GM19035 (cell line): ENCODE results near the gene RBM44.
"Not testable (repeated sequence)": the region's sequence is repeated elsewhere in the genome, so short reads cannot be mapped to it uniquely, and the experiment has no call there.

Source experiments
- ATAC-seq: cut with Tn5 transposase; IDR thresholded peaks from one replicate; pipeline ENCODE4 v1.9.1; 2021; ENCODE audit not compliant: unreplicated experiment

Gene RBM44

DNA sequence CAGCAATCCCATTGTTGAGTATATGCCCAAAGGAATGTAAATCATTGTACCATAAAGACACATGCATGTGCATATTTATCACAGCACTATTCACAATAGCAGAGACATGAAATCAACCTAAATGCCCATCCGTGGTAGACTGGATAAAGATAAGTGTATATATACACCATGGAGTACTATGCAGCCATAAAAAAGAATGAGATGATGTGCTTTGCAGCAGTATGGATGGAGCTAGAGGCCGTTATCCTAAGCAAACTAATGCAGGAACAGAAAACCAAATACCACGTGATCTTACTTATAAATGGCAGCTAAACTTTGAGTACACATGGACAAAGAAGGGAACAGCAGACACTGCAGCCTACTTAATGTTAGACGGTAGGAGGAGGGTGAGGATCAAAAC lies 42.5 kb downstream of the RBM44 start:
- no peak for ATAC-seq

DNA sequence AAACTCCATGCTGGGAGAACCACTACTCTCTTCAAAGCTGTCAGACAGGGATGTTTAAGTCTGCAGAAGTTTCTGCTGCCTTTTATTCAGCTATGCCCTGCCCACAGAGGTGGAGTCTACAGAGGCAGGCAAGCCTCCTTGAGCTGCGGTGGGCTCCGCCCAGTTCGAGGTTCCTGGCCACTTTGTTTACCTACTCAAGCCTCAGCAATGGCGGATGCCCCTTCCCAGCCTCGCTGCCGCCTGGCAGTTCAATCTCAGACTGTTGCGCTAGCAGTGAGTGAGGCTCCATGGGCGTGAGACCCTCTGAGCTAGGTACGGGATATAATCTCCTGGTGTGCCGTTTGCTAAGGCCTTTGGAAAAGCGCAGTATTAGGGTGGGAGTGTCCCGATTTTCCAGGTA lies 50.4 kb downstream of the RBM44 start:
- ATAC-seq: not testable (repeated sequence)

DNA sequence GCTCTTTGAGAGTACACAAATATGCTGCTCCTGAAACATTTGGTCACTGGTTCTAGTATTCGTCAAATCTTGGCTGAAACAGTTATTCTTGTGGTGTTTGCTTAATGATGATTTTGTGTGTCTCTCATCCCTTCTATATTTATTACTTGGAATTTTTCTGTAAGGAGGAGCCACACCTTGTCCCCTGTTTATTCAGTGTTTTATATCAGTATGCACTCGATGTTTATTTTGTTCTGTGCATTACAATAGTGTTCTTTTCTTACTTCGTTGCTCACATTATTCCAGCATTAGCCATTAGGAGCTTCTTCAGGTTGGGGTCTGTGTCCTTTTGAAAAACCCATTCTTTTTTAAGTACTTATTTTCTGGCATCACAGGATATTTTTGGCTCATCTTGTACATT lies 55.7 kb downstream of the RBM44 start:
- ATAC-seq: no peak

DNA sequence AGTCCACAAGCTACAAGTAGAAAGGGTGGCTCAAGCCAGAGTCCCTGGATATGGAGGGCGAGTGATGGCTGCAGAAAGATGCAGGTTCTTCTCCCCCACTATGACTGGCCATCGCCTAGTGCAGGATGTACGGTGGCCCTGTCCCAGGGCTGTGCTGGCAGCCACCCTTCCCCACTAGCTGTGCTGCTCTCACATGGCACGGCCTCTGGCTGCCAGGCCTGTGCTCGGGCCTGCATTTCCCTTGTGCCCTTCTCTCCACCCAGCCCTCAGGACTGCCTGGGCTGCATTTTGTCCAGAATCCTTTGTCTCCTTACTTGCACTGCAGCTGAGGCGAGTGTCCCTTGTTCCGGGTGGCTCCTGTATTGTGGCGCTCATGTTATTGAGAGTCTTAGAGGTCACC lies 59.2 kb downstream of the RBM44 start:
- no peak for ATAC-seq

DNA sequence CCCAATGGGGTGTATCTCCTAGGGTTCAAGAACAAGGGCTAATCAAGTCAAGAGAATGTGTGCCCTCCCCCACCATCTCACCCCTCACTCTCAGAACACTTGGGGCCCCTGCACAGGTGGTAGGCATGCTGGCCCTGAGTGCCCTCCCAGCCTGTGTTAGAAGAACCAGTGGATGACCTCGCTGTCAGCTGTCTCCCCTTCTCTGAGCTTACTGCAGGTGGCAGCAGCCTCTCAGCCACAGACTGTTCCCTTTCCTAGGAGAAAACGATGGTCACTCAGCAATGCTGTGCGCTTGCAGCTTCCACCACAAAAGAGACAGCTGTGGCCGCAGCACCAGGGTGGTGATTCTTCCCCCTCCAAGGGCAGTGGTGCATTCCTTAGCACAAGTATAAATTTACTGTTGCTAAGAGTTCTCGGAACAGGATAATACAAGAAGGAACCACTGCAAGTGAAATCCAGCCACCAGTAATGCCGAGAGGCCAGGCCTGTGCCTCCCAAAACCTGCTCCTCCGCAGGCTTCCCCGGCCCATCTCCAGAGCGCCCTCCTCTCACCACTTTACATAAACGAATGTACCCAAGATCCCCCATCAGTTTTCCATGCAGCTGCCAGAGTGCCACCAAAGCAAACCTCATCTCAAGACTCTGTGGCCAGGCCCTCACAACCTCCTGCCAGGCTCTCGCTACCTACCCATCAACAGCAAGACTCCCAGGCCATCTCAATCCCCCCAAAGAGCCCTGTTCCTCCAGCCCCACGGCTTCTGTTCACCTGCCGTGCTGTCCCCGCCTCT lies 59.9 kb downstream of the RBM44 start:
- ATAC-seq: no peak

DNA sequence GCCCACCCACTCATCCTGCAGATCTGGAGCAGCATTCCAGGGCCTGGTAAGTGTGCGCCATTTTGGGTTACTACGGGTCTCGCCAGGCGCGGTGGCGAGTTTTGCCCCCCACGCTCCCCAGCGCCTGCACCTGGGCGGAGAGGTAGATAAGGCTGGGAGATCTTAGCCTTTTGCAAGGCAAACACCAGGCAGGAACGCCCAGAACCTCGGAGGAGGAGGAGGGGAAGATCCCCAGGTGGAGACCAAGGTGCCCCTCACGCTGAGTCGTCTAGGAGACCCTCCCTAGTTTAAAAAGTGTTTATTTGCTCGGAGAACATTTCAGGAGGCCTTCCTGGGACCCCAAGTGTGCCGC lies 60.5 kb downstream of the RBM44 start:
- ATAC-seq: no peak

DNA sequence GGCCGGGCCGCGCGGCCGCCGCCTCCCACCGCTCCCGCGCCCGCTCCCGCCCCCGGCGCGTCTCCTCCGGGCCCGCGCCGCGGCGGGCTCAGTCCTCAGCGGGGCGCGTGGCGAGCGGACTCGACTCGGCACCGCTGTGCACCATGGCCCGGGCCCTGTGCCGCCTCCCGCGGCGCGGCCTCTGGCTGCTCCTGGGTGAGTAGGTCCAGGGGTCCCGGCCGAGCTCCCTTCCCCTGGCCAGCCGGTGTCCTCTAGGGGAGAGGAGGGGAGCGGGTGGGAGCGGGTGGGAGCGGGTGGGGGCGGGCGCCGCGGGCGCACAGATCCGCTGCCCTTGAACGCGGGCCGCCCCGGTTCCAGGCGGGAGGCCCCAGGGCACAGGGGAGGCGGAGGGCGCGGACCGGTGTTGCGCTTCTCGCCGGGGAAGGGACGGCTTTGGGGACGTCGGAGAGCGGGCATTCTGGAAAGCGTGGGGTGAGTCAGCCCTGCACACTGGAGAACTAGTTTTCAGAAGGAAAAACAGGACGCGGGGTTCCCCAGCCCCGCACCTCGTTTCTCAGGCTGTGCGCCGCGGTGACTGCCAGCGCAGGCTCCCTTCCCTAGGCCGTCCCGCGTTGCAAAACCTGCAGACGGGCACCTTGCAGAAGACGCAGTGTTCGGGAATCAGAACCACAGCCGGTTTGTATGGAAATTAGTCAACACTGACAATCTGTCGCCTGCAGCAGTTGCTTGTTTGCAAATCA lies 61.1 kb downstream of the RBM44 start, which contains the start of gene RAMP1:
TSS of gene RAMP1 (plus strand) at position 91 of the 740 bp plus-strand sequence. CDS start at position 144, 53 bp downstream.
- no peak for ATAC-seq

DNA sequence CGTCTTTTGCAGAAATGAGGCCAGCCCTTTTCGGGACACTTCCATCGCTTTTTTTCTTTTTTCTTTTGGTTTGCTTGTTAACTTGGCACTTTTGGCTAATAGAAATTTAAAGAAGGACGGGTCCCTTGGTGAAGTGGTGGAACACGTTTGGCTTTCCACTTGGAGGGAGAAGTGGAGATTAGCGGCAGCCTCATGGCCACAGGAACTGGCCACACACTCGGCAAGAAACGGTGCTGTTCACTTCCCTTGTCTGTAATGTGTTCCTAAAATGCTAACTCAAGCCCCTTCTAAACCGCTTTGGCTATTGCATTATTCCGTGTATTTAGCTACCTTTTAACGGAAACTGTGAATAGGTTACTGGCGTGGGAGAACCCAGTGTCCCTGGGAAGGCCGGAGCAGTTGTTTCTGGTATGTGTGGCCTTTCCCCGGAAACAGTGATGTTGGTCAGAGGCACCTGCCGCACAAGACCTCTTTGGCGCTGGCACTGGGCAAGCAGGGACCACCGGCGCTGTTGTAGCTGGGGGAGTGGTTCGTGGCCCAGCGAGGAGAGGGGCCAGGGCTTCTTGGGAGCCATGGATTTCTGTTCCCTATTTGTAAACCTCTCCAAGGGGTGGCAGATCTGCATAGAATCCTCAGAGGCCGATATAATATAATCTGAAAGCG lies 61.8 kb downstream of the RBM44 start:
- no peak for ATAC-seq

DNA sequence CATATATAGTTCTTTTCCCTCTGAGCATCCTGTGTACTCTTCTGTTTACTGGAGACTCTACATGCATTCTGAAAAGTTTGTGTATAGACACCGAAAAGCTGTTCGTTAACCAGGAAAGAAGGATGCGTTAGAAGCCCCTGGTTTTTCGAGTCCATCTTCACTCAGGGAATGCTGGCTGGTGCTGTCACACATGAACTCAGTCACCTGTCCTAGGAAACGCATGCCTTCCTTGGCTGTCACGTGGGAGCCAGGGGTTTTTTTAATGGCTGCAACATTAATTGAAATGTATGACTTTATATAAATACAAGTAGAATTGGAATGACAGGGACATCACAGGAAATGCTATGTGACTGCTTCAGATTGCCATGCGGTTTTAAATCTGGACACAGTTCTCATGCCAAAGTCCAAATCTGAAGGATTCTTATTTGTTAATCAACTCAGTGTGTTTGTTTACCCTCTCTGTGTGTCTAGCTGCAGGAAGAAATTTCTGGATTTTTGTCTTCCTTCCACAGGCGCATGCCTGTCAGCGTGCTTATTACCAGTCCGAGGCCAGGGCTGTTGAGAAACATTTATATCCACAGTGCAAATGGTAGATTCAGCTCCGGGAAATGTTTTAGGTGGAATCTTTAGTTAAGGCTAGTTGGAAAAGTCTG lies 63.4 kb downstream of the RBM44 start:
- no peak for ATAC-seq

DNA sequence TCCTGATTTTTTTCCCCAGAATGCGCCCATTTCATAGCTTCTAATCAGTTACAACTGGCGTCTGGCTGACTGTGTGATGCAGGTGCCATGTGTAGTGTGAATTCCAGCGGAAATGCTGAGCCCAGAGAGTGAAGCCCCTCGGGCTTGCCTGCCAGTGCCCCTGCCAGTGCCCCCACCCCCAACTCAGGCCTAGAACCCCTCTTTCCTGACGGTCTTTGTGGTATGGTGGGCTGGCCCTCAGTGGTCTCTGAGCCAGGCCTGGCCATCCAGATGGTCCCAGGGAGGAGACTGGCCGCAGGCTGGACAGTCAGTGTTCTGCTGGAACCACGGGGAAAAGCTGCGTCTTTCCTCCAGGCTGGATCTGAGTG lies 63.9 kb downstream of the RBM44 start:
- ATAC-seq: no peak

DNA sequence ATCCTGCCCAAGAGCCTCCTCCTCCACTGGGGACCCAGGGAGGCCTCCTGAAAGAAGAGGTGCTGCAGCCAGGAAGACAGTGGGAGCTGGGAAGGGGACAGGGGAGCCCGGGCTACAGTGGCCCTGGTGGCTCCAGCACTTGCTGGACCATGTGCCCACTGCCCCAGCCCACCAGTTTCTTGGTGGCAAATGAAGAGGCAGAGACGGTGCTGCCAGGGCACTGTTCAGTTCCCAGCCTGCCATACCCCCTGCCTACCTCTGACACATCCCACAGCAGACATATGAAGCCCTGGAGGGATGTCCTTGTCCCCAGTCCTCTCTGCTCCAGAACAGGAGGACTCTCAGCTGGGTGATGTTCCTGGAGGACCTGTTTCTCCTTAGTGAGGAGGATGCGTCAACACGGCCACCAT lies 64.5 kb downstream of the RBM44 start:
- ATAC-seq: no peak

DNA sequence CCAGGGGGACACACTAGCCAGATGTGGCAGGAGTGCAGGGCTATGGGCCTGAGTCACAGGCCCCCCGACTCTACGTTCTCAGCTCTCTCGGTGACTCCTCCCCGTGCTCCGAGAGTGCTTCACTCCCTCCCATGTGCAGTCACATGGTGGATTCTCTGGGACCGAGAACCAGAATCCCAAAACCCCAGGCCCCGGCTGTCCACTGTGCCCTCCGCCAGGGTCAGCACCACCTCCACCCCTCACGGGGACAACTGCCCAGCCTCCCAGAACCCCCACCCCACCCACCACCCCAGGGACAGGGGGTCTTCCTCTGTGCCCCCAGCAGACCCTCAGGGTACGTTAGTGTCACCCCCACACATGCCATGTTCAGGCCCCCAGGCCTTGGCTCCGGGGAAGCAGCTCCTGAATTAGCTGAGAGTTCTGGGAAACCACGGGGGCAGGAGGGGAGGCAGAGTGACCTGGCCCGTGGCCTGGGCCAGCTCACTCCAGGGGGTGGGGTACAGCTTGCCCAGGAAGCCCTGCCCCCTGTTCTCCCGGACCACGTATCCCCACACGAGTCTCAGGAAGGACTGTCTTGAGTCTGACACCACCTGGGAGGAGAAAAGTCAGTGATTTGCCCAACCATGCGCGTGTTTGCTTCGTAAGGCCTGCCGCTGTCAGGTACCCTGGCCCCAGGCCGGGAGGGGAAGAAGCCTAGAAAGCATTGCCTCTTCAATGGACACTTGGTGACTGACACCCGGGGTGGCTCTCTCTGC lies 65.3 kb downstream of the RBM44 start:
- ATAC-seq: no peak

DNA sequence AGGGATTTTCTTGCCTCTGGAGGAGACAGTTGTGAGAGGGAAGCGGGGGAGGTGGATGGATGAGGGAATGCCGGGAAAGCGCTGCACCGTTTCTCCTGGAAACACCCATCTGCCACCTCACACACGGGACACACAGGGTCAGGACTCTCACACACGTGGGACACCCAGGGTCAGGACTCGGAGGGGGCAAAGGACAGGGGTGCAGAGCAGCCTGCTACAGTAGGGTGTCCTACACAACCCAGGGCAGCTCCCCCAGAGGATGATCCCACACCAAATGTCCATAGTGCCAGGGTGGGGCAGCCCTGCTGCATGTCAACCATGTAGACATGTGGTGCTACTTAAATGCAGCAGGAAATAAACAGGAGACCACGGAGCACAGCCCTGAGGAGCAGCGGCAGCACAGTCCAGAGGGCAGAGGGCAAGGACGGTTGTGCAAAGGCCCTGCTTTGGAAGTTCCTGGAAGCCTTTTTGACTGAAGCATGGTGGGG lies 65.9 kb downstream of the RBM44 start:
- ATAC-seq: no peak

DNA sequence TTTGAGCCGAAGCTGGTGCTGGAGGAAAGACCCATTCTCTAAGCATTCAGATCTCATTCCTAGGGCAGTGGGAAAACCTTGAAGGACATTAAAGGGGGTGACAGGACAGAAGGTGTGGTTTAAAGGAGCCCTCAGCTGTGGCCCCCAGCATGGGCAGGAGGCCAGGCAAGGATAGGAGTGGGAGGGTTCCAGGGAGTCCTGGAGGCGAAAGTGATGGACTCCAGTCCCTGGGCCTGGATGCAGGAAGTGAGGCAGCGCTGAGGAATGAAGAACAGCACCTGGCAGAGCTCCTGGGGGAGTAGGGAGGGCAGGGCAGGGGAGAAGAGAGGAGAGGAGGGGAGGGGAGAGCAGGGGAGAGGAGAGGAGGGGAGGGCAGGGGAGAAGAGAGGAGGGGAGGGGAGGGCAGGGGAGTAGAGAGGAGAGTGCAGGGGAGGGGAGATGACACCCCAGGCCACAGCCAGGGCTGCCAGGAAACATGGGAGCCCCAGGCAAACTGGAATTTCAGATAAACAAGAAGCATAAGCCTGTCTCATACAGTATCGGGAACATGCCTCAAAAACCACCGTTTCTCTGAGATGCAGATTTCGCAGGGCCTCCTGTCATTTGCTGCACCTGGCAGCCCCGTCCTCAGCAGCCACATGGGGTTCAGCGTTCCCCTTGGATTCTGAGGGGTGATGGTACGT lies 66.5 kb downstream of the RBM44 start:
- ATAC-seq: no peak

DNA sequence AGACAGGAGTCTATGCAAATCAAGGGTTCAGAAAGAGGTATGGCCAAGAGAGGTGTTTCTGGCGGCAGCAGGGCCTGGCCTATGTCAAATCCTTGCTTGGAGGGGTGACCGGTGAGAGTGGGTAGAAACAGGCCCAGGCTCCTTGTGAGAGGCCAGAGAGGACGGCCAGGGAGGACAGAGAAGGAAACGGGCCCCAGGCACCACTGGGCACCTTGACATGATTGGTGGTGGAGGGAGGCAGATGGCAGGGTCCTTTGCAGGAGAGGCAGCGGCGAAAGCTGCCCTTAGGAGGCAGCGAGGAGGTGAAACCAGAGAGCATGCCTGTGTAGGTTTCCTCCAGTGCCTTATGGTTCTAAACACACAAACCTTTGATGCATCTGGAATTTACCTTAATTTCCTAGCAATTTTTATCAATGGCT lies 67.1 kb downstream of the RBM44 start:
- no peak for ATAC-seq

DNA sequence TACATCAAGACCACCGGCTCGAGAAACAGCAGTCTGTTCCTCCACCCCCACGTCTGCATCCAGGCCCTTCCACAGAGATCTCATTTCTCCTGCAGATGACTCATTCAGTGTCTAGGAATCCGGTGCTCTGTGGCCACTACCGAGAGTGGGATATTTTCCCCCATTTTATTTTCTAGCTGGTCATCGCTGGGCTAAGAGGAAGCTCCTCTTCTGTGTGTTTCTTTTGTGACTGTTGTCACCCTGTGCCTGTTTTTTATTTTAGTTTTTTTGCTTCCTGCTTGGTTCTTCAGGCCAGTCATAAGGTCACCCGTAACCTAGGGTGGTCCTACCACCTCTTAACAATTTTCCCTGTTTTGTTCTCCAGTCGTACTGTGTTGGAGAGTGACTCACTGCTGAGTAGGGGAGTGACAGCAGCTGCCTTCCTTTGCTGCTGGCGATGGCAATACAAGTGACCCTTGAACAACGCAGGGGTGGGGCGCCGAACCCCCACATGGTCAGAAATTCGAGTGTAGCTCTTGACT lies 67.6 kb downstream of the RBM44 start:
- no peak for ATAC-seq

DNA sequence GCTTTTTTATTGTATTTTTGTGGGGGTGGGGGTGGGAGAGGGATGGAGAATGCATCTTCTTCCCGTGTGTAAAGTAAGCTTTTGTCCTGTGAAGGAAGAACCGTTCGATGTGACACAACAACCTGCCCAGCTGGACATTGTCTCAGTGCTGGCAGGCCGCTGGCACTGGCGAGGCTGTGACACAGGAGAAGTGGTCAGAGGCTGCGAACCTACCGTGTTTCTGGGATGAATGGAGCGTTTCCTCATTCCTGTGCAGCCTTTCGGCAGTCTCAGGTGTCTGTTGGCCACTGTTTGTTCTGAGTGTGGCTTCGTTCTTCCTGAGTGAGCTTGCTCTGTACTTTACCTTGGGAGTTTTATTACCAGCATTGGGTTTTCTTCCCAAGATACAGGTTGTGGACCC lies 68.9 kb downstream of the RBM44 start:
- no peak for ATAC-seq

DNA sequence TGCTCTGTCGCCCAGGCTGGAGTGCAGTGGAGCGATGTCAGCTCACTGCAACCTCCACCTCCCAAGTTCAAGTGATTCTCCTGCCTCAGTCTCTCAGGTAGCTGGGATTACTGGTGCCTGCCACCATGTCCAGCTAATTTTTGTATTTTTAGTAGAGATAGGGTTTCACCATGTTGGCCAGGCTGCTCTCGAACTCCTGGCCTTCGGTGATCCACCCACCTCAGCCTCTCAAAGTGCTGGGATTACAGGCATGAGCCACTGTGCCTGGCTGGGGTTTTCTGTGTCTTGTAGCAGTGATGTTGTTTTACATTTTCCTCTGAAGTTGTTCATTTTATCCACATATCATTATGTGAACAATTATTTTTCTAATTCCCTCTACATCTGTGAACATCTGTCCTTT lies 69.5 kb downstream of the RBM44 start:
- not testable (repeated sequence) for ATAC-seq

DNA sequence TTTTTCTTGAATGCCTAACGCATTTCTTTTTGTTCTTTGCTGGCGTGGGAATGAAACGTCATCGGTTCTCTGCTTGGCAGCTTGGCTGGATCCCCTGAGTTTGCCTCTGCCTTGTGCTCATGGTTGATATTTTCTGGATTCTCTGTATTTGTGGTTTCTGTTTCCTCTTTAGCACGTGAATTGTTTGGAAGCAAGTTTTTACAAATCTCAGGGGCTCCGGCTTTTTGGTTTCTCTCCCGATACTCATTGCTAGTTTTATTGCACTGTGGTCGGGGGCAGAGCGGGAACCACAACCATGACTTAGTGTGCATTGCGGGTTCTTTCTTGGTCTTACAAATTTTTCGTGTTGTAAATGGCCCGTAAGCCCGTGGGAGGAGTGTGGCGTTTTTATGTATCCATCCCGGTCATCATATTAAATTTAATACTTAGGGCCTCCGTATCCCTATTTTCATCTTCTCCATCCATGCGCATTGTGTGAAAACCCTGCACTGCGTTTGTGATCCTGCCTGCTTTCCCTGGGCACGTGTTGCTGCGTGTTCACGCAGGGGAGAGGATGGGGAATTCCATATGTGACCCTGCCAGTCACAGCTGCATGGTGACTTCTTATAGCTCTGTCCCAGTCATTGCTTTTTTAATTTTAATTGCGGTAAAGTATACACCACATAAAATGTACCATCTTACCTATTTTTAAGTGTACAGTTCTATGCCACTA lies 70.2 kb downstream of the RBM44 start:
- ATAC-seq: no peak
